Mammary epithelial cell (primary cell): ENCODE measurements around the gene AQP2.

Experiments
- EZH2 ChIP-seq: IDR thresholded peaks from 2 replicates; pipeline ENCODE4 v1.6.1; 2012; ENCODE audit warnings: low read length, inconsistent platforms, borderline replicate concordance
- TF ChIP-seq, protein P1 (sequence below), 2 donors: IDR thresholded peaks in 1 of 2; conservative IDR thresholded peaks in 1 of 2; 2 replicates each; pipeline ENCODE4 v1.5.1; 2011 to 2012; ENCODE audit warnings: inconsistent platforms in 2 of 2, low read length in 2 of 2, mild to moderate bottlenecking in 2 of 2, control low read depth in 1 of 2, low read depth in 1 of 2; ENCODE audit not compliant: insufficient read depth in 1 of 2; ENCODE audit errors: extremely low read depth in 1 of 2

DNA sequence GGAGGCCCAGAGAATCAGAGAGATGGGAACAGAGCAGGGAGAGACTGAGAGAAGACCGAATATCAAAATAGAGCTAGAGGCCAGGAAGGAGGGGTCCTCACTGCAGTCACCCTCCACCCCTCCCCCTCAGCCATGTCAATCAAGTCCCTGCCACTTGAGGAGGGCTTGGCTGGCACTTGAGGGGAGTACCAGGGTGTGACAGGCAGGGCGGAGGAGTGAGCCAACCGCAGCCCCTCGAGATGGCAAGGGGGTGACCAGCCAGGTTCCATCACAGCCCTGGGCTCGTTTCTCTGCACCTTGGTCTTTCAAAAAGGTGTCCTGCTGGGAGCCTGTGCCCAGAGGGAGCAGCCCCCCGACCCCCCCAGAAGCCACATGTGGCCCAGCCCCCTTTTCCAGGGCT, 15.3 kb downstream of the AQP2 start:
- no peak for TF ChIP-seq EZH2
- TF ChIP-seq, protein P1, sequence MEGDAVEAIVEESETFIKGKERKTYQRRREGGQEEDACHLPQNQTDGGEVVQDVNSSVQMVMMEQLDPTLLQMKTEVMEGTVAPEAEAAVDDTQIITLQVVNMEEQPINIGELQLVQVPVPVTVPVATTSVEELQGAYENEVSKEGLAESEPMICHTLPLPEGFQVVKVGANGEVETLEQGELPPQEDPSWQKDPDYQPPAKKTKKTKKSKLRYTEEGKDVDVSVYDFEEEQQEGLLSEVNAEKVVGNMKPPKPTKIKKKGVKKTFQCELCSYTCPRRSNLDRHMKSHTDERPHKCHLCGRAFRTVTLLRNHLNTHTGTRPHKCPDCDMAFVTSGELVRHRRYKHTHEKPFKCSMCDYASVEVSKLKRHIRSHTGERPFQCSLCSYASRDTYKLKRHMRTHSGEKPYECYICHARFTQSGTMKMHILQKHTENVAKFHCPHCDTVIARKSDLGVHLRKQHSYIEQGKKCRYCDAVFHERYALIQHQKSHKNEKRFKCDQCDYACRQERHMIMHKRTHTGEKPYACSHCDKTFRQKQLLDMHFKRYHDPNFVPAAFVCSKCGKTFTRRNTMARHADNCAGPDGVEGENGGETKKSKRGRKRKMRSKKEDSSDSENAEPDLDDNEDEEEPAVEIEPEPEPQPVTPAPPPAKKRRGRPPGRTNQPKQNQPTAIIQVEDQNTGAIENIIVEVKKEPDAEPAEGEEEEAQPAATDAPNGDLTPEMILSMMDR (conservative IDR thresholded peaks at IDR 0.05 in 1 of 2, IDR thresholded peaks at IDR 0.05 in 1 of 2; ENCODE audit: extremely low read depth in 1 of 2, insufficient read depth in 1 of 2, low read depth in 1 of 2, low read length in 2 of 2): no peak
